Activated CD4-positive, alpha-beta memory T cell treated with anti-CD3 and anti-CD28 coated beads, Interleukin-2, amount 10 ng/mL, durations not matched to agents 7 days and 5 days (primary cell): ENCODE measurements around the gene ADRB2. TPM values are rescaled to one million over a fixed set of nuclear protein-coding genes. Genes with fewer than 3 reads are reported as not detected.

Source experiments
- CTCF ChIA-PET: fragments of 350-600 bp; sonication (Branson Sonifier 250); formaldehyde crosslinking; loops from one replicate; lab custom pipeline; 2021; ENCODE audit warnings: antibody characterized with exemption, inconsistent platforms; lab: Charles Lee
- POLR2A ChIA-PET: fragments of 350-600 bp; sonication (Branson Sonifier 250); formaldehyde crosslinking; loops from one replicate; lab custom pipeline; 2021; ENCODE audit warnings: antibody characterized with exemption; lab: Charles Lee
- DNase-seq: peaks from one replicate; pipeline ENCODE4 v3.0.0-alpha.2; 2020
- H3K27ac Mint-ChIP-seq: one replicate; pipeline ENCODE4 v1.8.0; 2021; ENCODE audit warnings: mild to moderate bottlenecking, mixed read lengths
- H3K27me3 Mint-ChIP-seq: one replicate; pipeline ENCODE4 v1.8.0; 2021; ENCODE audit warnings: mixed read lengths
- H3K36me3 Mint-ChIP-seq: one replicate; pipeline ENCODE4 v1.8.0; 2021; ENCODE audit warnings: low read depth, mixed read lengths
- H3K4me1 Mint-ChIP-seq: one replicate; pipeline ENCODE4 v1.8.0; 2021; ENCODE audit warnings: mixed read lengths
- H3K4me3 Mint-ChIP-seq: one replicate; pipeline ENCODE4 v1.8.0; 2021; ENCODE audit warnings: mild to moderate bottlenecking, mixed read lengths
- H3K9me3 Mint-ChIP-seq: one replicate; pipeline ENCODE4 v1.8.0; 2021; ENCODE audit warnings: mixed read lengths
- total RNA-seq, 2 experiments: library from RNA; stranded (reverse); gene quantifications; one replicate each; pipeline ENCODE4 v1.2.3, GENCODE V29; 2021

ADRB2 gene
- total RNA-seq, 2 experiments from 2014 or later, result 6.7 to 6.9 TPM

DNA sequence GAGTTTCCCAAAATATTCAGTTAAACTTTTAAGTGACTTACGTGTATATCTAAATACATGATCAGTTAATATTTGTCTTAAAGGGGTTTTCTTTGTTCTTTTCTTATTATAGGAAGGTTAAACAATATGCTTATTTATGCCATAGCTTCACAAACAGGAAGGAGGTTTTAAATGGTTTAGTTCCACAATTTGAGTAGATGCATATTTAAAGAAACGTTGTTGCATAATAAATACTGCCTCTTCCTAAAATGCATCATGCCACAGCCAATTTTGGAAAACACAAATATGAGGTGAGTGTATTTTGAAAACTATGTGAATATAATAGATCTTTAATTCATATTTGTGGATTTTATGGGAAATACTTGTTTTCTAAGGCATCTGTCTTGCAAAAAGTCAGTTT lies 2.5 kb upstream of the ADRB2 start:
- Mint-ChIP-seq H3K27ac (no peak overlapping the region), H3K4me1 (peaks cover 34% of the 10 kb centered on the region), H3K9me3 (no peaks in the 10 kb centered on the region), H3K27me3 (peaks cover 33% of the 10 kb centered on the region), H3K36me3 (peaks cover 7% of the 10 kb centered on the region), H3K4me3 (no peak overlapping the region)
- ChIA-PET CTCF (interaction anchor here (2.5 kb wide), 1 partner anchor 133 kb away, joined by 7 read pairs; no protein-coding TSS in a partner anchor), POLR2A (no interaction called here)
- no peak for DNase-seq

DNA sequence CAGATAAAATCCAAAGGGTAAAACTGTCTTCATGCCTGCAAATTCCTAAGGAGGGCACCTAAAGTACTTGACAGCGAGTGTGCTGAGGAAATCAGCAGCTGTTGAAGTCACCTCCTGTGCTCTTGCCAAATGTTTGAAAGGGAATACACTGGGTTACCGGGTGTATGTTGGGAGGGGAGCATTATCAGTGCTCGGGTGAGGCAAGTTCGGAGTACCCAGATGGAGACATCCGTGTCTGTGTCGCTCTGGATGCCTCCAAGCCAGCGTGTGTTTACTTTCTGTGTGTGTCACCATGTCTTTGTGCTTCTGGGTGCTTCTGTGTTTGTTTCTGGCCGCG lies 727 bp upstream of the ADRB2 start:
- Mint-ChIP-seq H3K36me3 (peaks cover 9% of the 10 kb centered on the region), H3K4me1 (peaks cover 50% of the 10 kb centered on the region), H3K27me3 (peaks cover 36% of the 10 kb centered on the region), H3K4me3 (peak overlapping the region; percentile 78), H3K9me3 (no peaks in the 10 kb centered on the region), H3K27ac (peak overlapping the region; percentile 85)
- DNase-seq, result no peak
- CTCF ChIA-PET, result interaction anchor here (1.0 to 2.5 kb wide), 5 partner anchors 21 to 131 kb away, joined by 3 to 9 read pairs (median 6); no protein-coding TSS in a partner anchor
- POLR2A ChIA-PET, result interaction anchor here (0.6 to 3.7 kb wide), 16 partner anchors 8 to 209 kb away, joined by 3 to 58 read pairs (median 4); no protein-coding TSS in a partner anchor

DNA sequence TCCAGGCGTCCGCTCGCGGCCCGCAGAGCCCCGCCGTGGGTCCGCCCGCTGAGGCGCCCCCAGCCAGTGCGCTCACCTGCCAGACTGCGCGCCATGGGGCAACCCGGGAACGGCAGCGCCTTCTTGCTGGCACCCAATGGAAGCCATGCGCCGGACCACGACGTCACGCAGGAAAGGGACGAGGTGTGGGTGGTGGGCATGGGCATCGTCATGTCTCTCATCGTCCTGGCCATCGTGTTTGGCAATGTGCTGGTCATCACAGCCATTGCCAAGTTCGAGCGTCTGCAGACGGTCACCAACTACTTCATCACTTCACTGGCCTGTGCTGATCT lies 294 bp downstream of the ADRB2 start:
- H3K4me3 Mint-ChIP-seq, result peak overlapping the region; percentile 78

DNA sequence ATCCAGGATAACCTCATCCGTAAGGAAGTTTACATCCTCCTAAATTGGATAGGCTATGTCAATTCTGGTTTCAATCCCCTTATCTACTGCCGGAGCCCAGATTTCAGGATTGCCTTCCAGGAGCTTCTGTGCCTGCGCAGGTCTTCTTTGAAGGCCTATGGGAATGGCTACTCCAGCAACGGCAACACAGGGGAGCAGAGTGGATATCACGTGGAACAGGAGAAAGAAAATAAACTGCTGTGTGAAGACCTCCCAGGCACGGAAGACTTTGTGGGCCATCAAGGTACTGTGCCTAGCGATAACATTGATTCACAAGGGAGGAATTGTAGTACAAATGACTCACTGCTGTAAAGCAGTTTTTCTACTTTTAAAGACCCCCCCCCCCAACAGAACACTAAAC lies 1.3 kb downstream of the ADRB2 start:
- ChIA-PET CTCF (interaction anchor here (0.6 to 2.2 kb wide), 6 partner anchors 17 to 207 kb away, joined by 3 to 11 read pairs (median 4); no protein-coding TSS in a partner anchor), POLR2A (interaction anchor here (0.7 to 3.7 kb wide), 6 partner anchors 10 to 132 kb away, joined by 3 to 58 read pairs (median 4); no protein-coding TSS in a partner anchor)
- H3K4me3 Mint-ChIP-seq, result peak overlapping the region; percentile 78
- no peaks in the 10 kb centered on the region for H3K9me3 Mint-ChIP-seq
- DNase-seq, result no peak
- H3K36me3 Mint-ChIP-seq, result peaks cover 17% of the 10 kb centered on the region
- peak overlapping the region; percentile 10 for H3K27ac Mint-ChIP-seq
- H3K4me1 Mint-ChIP-seq, result peaks cover 70% of the 10 kb centered on the region
- peaks cover 32% of the 10 kb centered on the region for H3K27me3 Mint-ChIP-seq

More for the DNA sequence above, 294 bp downstream of the ADRB2 start:
- Mint-ChIP-seq H3K9me3 (no peaks in the 10 kb centered on the region), H3K36me3 (peaks cover 15% of the 10 kb centered on the region), H3K27me3 (peaks cover 36% of the 10 kb centered on the region), H3K27ac (peak overlapping the region; percentile 63), H3K4me1 (peaks cover 59% of the 10 kb centered on the region)
- CTCF ChIA-PET, result interaction anchor here (1.0 to 1.5 kb wide), 5 partner anchors 20 to 131 kb away, joined by 3 to 9 read pairs (median 6); no protein-coding TSS in a partner anchor
- POLR2A ChIA-PET, result interaction anchor here (0.9 to 3.7 kb wide), 15 partner anchors 9 to 520 kb away, joined by 3 to 58 read pairs (median 4); partner anchors contain the start of gene FBXO38
- no peak for DNase-seq

DNA sequence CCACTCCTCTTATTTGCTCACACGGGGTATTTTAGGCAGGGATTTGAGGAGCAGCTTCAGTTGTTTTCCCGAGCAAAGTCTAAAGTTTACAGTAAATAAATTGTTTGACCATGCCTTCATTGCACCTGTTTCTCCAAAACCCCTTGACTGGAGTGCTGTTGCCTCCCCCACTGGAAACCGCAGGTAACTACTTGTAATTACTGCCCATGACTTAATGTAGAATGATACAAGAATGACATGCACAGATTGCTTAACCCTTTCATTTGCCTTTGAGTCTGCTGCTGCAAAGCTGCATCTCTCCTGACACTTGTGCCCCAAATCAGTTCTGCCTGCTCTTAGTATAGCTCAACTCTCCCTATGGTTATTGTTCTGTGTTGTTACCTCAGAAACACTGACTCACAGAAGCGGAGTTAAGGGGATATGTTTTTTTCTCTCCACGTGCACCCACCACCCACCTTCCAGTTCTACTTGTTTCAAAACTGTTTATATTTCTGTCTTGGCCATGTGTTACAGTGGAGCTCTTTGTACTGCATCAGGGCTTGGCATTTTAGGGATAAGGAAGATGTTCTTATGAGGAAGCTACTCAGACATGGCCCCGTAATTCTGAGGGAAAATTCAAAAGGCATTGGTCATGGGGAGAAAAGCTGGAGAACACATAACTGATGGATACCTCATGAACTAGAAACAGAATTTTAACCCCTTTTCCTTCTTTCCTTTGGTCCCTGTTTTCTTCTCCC lies 2.3 kb downstream of the ADRB2 start:
- ChIA-PET CTCF (interaction anchor here (0.6 to 2.2 kb wide), 8 partner anchors 14 to 206 kb away, joined by 3 to 11 read pairs (median 4); no protein-coding TSS in a partner anchor), POLR2A (interaction anchor here (0.7 to 3.7 kb wide), 6 partner anchors 9 to 131 kb away, joined by 3 to 58 read pairs (median 4); no protein-coding TSS in a partner anchor)
- H3K27me3 Mint-ChIP-seq, result peaks cover 25% of the 10 kb centered on the region
- no peaks in the 10 kb centered on the region for H3K9me3 Mint-ChIP-seq
- DNase-seq, result no peak
- H3K4me3 Mint-ChIP-seq, result peak overlapping the region; percentile 78
- H3K4me1 Mint-ChIP-seq, result peaks cover 76% of the 10 kb centered on the region
- H3K27ac Mint-ChIP-seq, result no peak overlapping the region
- peaks cover 17% of the 10 kb centered on the region for H3K36me3 Mint-ChIP-seq

DNA sequence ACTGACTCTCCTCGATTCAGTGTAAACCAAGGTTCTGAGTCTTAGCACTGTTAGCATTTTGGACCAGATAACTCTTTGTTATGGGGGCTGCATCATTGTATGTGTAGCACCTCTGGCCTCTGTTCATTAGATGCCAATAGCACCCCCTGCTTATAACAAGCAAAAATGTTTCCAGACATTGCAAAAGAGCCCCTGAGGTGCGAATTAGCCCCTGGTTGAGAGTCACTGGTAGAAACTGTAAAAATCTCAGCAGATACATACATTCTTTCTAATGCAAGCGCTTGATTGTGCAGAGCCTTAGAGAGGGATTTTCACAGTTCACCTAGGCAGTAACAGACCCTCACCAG lies 2.8 kb downstream of the ADRB2 start:
- Mint-ChIP-seq H3K27ac (no peak overlapping the region), H3K4me1 (peaks cover 81% of the 10 kb centered on the region), H3K36me3 (peaks cover 17% of the 10 kb centered on the region), H3K9me3 (no peaks in the 10 kb centered on the region), H3K27me3 (peaks cover 20% of the 10 kb centered on the region), H3K4me3 (peak overlapping the region; percentile 78)
- ChIA-PET CTCF (interaction anchor here (0.8 to 2.2 kb wide), 7 partner anchors 9 to 129 kb away, joined by 3 to 11 read pairs (median 3); no protein-coding TSS in a partner anchor), POLR2A (interaction anchor here (1.9 to 2.1 kb wide), 2 partner anchors 9 to 17 kb away, joined by 4 to 15 read pairs; no protein-coding TSS in a partner anchor)
- no peak for DNase-seq

DNA sequence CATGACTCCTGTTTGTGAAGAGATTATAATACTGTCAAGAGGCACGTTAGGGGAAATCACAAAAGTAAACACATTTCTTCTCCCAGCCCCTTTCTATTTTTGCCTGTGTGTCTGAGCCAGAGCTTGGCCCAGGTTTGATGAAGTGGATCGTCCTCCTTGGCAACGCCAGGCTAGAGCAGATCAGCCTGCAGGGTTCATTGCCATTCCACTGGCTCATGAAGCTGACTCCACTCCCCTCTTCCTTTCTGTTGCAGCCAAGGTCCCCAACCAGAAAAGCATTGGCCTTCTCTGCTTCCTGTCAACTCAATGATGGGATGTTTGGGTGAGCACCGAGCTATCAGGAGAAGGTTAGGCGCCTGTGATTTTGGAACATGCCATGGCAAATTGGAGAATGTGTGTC lies 3.3 kb downstream of the ADRB2 start:
- peaks cover 17% of the 10 kb centered on the region for H3K36me3 Mint-ChIP-seq
- peaks cover 15% of the 10 kb centered on the region for H3K27me3 Mint-ChIP-seq
- H3K4me3 Mint-ChIP-seq, result peak overlapping the region; percentile 78
- ChIA-PET CTCF (interaction anchor here (1.3 to 3.8 kb wide), 5 partner anchors 9 to 134 kb away, joined by 3 to 18 read pairs (median 3); no protein-coding TSS in a partner anchor), POLR2A (no interaction called here)
- H3K27ac Mint-ChIP-seq, result no peak overlapping the region
- H3K4me1 Mint-ChIP-seq, result peaks cover 86% of the 10 kb centered on the region
- no peaks in the 10 kb centered on the region for H3K9me3 Mint-ChIP-seq
- no peak for DNase-seq

DNA sequence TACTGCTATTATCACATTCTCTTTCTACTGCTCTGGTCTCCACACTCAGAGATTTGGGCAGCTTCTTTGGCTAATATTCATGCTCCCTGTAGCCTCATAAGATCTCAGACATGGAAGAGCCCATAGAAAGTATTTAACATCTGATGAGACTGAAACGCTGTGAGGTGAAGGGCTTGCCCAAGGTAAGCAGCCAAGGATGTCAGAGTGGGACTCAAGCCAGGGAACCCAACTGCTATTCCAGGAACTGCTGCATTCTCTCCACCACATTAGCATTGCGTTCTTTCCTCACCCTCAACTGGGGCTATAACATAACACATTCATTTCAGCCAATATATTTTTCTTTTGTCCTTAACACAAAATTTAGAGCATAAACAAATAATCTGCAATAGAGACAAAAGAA lies 3.8 kb downstream of the ADRB2 start:
- ChIA-PET CTCF (interaction anchor here (1.3 to 3.8 kb wide), 5 partner anchors 10 to 133 kb away, joined by 3 to 18 read pairs (median 3); no protein-coding TSS in a partner anchor), POLR2A (no interaction called here)
- peaks cover 13% of the 10 kb centered on the region for H3K27me3 Mint-ChIP-seq

DNA sequence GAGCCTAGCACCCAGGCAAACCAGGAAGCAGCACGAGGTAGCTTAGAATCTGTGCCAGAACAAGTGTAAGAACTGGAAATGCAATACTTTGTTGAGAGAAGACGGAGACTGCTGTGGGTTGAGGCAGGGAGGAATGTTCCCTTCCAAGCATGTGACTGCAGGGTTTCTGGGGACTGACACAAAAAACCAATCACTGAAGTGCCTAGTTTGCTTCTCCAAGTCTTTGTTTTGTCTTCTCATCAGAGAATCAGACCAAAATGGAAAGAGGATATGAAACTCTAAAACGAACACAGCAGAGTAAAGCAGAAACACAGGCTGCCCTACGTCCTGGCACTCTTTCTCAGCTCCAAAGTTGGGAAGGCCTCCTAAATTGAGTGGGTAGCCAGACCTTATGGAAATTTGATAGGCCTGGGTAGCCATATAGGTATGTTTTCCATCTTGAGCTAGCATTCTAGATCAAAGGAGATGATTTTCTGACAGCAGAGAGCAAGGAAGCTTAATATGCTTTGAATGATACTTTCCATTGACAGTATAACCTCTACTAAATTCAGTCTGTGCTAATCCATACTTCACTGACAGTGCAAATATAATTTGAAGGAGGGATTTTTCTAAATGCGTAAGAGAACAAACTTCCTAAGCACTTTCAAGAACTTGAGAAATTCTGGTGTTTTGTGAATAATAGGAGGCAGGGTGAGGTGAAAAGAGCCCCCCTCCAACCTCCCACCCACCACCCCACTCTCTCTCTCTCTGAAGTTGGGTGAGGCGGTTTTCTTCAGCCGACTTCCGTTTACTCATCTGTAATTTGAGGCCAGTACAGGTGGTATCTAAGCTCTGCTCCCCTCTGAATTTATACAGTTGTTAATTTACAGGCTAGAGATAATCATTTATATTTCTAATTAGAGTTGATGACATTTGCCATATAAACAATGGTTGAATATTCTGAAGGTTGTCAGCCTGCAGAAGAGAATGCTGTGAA lies 5.5 kb downstream of the ADRB2 start:
- H3K27ac Mint-ChIP-seq, result no peak overlapping the region
- no peak for DNase-seq

More for the DNA sequence above, 3.8 kb downstream of the ADRB2 start:
- H3K9me3 Mint-ChIP-seq, result no peaks in the 10 kb centered on the region
- H3K4me1 Mint-ChIP-seq, result peaks cover 87% of the 10 kb centered on the region
- DNase-seq, result no peak
- H3K4me3 Mint-ChIP-seq, result peak overlapping the region; percentile 78
- H3K36me3 Mint-ChIP-seq, result peaks cover 17% of the 10 kb centered on the region
- no peak overlapping the region for H3K27ac Mint-ChIP-seq

DNA sequence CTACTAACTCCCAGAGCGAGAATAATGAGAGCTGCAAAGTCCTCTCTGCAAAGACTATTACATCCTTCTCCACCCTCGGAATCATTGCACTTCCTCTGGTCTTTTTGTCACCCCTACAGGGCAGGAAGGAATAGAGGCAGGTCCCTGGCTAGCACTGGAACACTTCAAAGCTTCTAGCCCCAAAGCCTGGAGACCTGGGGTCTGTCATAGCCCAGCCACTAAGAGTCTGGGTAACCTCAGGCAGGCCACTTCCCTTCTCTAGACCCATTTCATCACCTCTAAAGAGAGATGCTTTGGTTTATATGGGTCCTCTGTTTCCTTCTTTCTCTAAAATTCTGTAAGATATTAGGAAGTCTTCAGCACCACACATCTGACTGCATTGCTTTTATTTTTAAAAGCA lies 6.7 kb downstream of the ADRB2 start:
- Mint-ChIP-seq H3K27ac (no peak overlapping the region), H3K4me3 (no peak overlapping the region), H3K27me3 (peaks cover 10% of the 10 kb centered on the region), H3K9me3 (no peaks in the 10 kb centered on the region), H3K36me3 (peaks cover 21% of the 10 kb centered on the region), H3K4me1 (peaks cover 87% of the 10 kb centered on the region)
- ChIA-PET CTCF (interaction anchor here (3.8 kb wide), 1 partner anchor 124 kb away, joined by 18 read pairs; no protein-coding TSS in a partner anchor), POLR2A (interaction anchor here (0.7 to 0.8 kb wide), 2 partner anchors 15 to 17 kb away, joined by 3 to 4 read pairs; no protein-coding TSS in a partner anchor)
- no peak for DNase-seq

More for the DNA sequence above, 5.5 kb downstream of the ADRB2 start:
- ChIA-PET POLR2A (interaction anchor here (1.0 to 1.9 kb wide), 3 partner anchors 13 to 513 kb away, joined by 4 to 5 read pairs (median 4); partner anchors contain the start of gene GRPEL2), CTCF (interaction anchor here (1.5 to 3.8 kb wide), 3 partner anchors 11 to 131 kb away, joined by 3 to 18 read pairs (median 5); no protein-coding TSS in a partner anchor)
- H3K4me1 Mint-ChIP-seq, result peaks cover 91% of the 10 kb centered on the region
- peaks cover 8% of the 10 kb centered on the region for H3K27me3 Mint-ChIP-seq
- peak overlapping the region; percentile 24 for H3K4me3 Mint-ChIP-seq
- H3K36me3 Mint-ChIP-seq, result peaks cover 17% of the 10 kb centered on the region
- no peaks in the 10 kb centered on the region for H3K9me3 Mint-ChIP-seq

DNA sequence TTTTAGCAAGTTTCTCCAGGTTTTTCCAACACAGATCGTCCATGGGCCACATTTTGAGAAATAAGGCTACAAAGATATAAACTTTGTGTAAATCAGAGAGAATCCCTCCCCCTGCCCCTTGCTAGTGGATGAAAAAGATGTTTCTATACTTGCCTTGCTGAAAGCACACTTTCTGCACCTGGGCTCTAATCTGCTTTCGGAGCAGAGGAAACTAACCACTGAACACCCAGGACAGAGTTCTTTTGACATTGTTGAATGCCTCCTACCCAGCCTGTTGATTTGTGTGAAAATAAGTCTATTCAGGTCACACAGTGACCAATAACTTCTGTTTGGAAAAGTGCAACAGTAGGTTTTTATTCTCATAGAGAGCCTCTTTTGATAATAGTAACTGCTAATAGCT lies 7.5 kb downstream of the ADRB2 start:
- peaks cover 15% of the 10 kb centered on the region for H3K36me3 Mint-ChIP-seq
- H3K9me3 Mint-ChIP-seq, result no peaks in the 10 kb centered on the region
- no peak for DNase-seq
- peaks cover 80% of the 10 kb centered on the region for H3K4me1 Mint-ChIP-seq
- POLR2A ChIA-PET, result interaction anchor here (1.1 to 1.5 kb wide), 2 partner anchors 18 to 43 kb away, joined by 3 read pairs; no protein-coding TSS in a partner anchor
- CTCF ChIA-PET, result no interaction called here
- H3K27ac Mint-ChIP-seq, result no peak overlapping the region
- no peak overlapping the region for H3K4me3 Mint-ChIP-seq
- peaks cover 5% of the 10 kb centered on the region for H3K27me3 Mint-ChIP-seq

DNA sequence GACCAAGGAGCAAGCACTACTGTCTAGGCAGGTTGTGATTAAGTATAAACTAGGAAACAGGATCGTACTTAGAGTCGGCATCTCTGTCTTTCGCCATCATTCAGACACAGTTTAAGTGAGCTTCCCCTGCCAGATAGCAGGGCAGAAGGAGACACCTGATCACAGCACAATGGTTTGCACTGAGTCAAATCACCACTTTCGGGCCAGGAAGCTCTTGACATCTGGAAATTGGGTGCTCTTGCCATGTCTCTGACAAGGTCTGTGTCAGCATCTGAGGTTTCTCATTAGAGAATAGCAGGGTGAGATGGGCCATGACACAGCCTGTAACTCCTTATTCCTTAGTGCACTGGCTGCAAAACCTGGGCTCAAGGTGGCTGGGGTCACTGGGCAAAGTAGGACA lies 8.3 kb downstream of the ADRB2 start:
- H3K36me3 Mint-ChIP-seq, result peaks cover 15% of the 10 kb centered on the region
- peaks cover 78% of the 10 kb centered on the region for H3K4me1 Mint-ChIP-seq
- H3K4me3 Mint-ChIP-seq, result no peak overlapping the region
- ChIA-PET CTCF (no interaction called here), POLR2A (interaction anchor here (1.1 to 1.5 kb wide), 2 partner anchors 17 to 43 kb away, joined by 3 read pairs; no protein-coding TSS in a partner anchor)
- peak overlapping the region; percentile 4 for H3K27ac Mint-ChIP-seq
- H3K9me3 Mint-ChIP-seq, result no peaks in the 10 kb centered on the region
- DNase-seq, result no peak
- H3K27me3 Mint-ChIP-seq, result peaks cover 5% of the 10 kb centered on the region
